HG03342 (cell line): ENCODE data around the gene MAPRE3.

ENCODE experiments used
- ATAC-seq: cut with Tn5 transposase; IDR thresholded peaks from one replicate; pipeline ENCODE4 v1.9.1; 2021; ENCODE audit warnings: mild to moderate bottlenecking, moderate library complexity; ENCODE audit not compliant: unreplicated experiment

The MAPRE3 gene

DNA sequence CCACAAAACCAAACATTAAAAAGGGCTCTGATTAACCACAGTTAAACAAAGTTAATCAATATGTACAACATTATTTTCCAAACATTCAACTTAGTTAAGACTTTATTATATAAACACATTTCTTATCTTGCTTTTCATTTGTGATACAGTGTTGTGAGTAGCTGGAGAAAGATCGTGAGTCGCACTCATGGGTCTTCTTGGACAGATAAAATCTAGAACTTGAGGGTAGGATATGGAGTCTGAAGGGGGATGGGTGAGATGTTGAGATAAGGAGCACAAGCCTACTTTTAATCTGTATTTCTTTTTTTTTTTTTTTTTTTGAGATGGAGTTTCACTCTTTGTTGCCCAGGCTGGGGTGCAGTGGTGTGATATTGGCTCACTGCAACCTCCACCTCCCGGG is 39.7 kb downstream of the MAPRE3 start:
- ATAC-seq = no peak

DNA sequence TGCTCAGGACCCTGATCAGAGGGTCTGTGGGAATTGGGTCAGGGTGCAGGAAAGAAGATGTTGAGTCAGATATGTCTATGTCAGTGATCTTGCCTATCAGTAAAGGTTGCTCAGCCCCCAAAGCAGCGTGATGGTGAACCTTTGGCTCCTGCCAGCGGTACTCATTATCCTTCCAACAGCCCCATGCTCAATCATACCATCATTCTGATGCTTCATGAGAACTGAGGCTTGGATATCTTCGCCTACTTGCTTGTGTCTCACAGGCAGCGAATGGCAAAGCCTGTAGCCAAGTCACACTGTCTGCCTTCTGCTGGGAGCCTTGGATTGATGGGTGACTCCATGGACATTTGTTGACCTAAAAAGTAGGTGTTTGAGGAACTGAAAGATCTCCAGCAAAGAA is 43.3 kb downstream of the MAPRE3 start:
- ATAC-seq = no peak

DNA sequence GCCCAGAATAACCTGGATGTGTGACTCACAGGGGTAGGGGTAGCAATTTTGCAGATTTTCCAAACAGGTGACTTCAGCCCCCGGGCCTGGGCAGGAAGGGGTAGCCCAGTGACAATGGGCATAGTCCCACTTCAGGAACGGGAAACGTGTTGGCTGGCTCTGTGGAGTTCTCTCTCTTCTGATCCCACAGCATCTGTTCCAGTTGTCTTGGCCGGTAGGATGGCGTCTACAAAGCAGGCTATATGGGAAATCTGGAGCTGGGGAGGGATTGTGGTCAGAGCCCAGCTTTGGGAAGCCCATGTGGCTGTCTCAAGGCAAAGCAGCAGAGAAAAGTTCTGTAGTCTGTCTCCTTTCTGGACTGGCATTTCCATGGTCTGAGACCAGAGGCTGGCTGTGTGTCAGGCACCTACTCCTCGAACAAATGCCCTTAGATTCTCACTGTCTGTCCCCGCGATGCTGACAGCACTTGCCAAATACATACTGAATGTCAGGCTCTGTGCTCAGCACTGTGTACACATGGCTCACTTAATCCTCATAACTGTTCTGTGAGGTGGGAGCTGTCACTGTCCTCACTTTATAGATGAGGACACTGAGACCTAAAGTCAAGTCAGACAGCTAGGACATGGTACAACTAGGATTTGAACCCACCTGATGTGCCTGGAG is 44.5 kb downstream of the MAPRE3 start:
- ATAC-seq = no peak

DNA sequence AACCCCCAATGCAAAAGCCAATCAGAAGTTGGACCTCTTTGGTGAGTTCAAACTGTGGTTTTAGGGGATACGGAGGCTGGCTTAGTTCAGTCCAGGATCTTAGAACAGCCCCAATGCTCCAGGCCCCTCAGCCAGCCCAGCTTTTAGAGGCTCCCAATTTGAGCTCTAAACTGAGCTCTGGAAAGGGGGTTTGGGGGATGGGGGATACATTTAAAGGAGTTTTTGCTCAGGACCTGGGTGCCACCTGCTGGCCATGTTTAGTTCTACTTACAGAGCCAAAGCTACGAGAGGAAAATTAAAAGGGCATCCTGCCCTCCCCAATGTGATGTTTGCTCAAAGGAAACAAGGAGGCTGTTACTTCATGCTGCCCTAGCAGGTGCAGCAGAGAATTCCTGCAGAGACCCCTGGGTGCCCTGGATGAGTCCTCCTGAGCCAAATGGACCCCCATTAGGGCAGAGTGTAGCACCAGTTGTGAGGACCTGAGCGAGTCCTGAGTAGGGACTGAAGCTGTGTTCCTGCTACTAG is 46.4 kb downstream of the MAPRE3 start:
- ATAC-seq = no peak

DNA sequence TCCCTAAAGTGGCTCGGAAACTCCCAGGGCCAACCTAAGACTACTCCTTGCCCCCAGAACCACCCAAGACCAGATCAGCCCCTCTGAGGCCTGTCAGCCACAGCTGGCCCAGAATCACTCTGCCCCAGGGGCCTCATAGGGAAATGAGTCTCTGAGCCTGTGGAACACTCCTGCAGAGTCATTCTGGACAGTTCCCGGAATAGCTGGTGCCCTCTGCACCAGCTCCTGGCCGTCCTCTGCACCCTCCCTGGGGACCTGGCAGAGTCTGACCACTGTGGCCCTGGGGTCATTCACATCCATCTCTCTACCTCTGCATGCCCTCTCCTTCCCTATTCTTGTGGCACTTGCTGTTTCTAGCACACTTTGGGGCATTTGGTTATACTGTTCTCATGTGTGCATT is 47.7 kb downstream of the MAPRE3 start:
- ATAC-seq = no peak

DNA sequence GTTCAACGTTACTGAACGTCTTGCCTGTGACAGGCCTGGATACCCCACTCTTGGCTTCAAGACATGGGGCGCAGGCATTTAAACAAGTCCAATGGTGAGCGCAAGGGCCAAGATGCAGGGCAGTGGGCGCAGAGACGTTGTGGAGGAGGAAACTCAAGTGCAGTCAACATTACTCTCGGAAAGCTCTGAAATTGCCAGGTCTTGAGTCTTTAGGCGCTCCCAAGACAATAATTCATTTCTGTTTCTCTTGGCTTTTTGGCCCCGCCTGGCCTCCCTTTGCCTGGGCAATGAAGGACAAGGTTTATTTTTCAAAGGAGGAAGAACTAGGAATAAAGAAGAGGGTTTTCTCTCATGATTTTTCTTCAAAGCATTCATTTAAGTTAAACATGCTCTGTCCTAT is 49.0 kb downstream of the MAPRE3 start:
- no peak for ATAC-seq

DNA sequence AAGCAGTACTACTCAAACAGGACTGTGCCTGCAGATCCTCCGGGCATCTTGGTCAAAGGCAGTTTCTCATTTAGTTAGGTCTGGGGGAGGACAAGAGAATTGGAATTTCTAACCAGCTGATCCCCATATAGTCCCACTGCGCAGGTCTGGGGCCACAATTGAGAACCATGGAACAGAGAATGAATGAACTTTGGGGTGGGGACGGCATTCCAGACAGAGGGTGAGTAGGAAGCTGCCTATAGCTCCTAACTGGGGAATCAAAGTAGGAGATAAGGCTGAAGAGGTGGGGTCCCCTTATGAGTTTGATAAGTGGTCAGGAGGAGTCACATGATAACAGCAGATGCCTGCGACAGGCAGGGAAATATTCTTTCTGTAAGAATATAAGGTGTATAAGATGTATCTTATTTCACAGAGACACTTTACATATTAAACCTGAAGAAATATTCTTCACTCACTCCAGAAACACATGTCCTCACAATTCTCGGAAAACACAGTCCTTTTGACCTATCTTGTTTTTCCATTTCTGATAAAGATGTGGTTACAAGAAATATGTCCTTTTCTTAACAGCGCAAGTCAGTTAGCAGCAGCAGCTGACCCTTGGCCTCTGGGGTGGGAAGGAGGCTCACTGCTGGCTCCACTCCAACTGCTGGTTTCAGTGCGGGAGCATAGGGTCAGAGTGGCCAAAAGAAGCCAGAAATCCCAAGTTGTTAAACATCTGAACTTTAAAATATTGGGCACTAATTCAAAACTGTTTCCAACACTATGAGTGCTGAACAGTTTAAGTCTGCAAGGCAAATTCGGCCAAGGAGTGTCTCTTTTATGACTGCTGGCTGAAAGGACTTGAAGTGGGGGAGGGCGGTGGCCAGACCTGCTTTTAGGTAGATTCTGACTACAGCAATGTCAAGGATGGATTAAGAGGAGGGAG is 49.8 kb downstream of the MAPRE3 start:
- ATAC-seq = no peak

DNA sequence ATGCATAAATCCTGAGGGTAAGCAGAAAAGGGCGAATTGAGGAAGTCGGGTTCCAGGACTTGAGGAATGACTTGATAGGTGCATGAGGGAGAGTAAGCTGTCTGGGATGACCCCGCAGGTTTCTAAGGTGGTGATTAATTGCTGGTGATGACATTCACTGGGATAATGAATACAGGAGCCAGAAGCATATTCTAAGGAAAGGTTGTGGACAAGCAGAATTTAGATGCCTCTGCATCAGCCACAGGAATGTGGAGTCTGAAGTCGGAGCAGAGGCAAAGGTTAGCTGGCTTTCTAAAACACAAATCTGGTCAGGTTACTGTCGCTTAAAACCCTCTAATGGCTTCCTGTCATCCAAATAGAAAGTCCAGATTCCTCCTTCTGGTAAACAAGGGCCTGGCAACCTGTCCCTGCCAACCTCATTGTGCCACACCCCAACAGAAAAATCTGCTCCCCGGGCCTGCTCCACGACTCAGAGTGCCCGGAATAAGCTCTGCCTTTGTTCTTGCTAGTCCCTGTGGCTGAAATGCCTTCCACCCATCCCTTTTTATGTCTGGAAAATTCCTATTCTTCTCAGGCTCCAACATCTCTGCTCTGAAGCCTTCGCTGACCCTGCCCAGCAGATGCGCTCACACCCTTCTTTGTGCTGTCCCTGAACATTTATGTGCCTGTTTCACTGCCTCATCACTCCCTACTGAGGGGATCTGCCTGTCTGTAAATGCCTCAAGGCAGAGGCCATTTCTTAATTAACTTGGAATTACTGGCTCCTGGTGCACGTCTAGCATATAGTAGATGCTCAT is 51.0 kb downstream of the MAPRE3 start:
- ATAC-seq = no peak

DNA sequence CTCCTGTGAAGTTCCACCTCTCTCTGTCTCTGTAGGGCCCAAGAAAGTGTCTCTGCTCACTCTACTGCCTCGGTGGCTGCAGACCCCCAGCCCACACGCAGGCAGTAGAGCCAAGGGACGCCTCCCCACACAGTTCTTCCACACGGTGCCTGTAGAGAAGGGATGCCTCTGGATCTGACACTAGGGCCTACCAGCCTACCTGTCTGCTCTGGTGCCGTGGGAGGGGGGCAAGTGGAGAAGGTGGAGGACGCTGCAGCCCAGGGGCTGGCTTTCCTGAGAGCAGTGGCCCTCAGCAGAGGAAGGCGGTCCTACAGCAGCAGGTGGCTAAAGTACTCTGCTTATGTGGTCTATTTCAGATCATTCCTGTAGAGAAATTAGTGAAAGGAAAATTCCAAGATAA is 53.3 kb downstream of the MAPRE3 start:
- no peak for ATAC-seq

DNA sequence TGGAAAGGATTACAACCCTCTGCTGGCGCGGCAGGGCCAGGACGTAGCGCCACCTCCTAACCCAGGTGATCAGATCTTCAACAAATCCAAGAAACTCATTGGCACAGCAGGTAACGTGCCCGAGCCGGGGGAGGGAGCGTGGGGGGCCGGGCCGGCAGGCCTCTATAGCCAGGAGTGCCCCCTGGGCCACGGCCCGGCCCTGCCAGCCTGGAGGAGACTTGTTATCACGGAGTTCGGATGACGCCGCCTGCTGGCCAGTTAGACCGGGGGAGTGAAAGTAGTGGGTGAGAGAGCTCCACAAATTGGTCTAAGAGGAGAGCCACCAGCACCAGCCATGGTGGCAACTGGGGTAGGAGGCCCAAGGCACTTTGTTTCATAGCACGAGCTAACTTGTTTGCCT is 53.8 kb downstream of the MAPRE3 start:
- ATAC-seq = no peak

DNA sequence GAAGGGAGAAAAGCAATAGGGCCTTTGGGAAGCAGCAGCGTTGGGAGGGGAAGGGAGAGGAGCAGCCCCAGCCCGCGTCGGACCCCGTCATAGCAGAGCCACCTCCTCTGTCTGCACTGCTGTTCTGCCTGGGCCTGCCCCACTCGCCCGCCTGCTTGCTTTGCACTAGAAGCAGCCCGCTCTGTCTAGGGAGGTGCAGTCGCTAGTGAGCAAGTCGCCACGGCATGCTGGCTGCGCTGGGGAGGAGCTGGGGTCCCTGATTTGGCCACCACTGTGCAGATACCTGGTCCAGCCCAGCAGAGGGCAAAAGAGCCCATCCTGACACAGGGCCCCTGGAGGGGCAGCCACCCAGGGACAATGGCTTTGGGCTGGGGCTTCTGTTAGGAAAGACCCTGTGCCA is 54.4 kb downstream of the MAPRE3 start:
- no peak for ATAC-seq

DNA sequence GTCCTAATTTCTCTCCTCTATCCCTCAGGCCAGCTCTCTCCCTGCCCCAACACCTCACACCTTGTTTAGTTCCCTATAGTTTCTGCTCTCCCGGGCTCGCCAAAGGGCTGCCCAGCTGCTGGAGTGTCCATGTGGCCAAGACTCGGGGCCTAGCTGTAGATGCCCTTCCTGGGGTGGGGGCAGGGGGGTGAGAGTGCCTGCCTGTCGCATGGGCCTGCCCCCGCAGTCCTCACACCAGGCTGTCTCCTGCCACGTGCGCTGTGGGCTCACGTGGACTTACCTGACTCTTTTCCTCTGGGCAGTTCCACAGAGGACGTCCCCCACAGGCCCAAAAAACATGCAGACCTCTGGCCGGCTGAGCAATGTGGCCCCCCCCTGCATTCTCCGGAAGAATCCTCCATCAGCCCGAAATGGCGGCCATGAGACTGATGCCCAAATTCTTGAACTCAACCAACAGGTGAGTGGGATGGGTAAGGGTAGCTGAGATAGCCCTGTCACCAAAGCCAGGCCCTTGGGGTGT is 54.9 kb downstream of the MAPRE3 start:
- no peak for ATAC-seq

DNA sequence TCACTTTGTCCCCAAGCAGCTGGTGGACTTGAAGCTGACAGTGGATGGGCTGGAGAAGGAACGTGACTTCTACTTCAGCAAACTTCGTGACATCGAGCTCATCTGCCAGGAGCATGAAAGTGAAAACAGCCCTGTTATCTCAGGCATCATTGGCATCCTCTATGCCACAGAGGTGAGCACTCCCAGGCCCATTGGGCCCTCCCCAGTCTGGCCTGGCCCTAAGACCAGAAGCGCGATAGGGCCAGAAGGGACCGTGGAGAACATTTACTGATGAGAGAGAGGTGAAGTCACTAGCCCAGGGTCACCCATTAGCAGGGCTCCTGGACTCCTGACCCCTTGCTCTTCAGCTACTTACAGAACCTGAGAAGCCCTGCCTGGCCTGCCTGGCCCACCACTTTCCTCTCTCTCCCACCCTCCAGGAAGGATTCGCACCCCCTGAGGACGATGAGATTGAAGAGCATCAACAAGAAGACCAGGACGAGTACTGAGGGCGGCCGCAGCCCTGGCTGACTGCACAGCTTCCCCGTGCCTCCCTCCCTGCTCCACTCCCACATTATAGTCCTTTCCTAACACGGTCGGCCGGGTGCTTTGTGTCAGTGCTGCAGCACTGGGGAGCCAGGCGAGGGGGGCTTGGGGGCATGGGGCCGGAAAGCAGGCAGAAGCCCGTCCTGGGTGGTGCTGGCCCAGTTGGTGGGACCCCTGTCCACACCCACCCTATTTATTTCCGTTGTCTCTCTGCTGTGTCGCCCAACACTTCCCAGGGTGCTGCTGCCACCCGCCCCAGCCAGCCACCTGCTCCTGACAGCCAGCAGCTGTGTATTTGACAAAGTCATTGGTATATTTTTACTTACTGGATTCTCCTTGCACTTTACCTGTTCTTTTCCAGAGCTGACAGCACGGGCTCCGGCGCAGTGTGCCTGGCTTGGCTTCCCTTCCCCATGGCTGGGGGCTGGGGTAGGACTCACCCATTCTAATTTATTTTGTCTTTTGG is 55.7 kb downstream of the MAPRE3 start:
- no peak for ATAC-seq

DNA sequence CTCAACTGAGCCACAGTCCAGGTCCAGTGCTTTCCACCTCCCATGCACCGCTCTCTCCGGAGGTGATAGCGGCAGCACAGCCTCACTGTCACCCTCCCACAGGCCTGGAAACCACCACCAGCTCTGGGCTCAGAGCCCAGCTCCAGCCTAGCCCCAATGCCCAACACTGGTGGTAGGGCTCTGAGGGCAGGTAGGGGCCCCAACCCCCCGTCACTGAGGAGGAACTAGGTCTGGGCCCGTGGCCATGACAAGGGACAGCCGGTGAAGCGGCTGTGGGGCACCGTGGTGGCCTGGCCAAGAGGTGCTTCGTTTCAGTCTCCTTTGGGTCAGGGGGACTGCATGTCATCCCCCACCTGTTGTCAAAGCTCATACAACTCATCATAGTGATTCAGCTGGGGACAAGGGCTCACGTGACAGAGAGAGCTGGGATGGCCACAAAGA is 56.8 kb downstream of the MAPRE3 start:
- ATAC-seq = no peak

DNA sequence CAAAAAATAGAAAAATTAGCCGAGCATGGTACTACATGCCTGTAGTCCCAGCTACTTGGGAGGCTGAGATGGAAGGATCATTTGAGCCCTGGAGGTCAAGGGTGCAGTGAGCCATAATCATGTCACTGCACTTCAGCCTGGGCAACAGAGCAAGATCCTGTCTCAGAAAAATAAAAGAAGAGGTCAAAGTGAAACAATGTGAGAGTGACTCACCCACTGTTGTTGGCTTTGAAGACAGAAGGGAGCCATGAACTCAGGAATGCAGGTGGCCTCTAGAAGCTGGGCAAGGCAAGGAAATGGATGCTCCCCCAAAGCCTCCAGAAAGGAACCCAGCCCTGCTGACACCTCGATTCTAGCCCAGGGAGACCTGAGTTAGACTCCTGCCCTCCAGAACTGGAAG is 58.6 kb downstream of the MAPRE3 start:
- no peak for ATAC-seq

DNA sequence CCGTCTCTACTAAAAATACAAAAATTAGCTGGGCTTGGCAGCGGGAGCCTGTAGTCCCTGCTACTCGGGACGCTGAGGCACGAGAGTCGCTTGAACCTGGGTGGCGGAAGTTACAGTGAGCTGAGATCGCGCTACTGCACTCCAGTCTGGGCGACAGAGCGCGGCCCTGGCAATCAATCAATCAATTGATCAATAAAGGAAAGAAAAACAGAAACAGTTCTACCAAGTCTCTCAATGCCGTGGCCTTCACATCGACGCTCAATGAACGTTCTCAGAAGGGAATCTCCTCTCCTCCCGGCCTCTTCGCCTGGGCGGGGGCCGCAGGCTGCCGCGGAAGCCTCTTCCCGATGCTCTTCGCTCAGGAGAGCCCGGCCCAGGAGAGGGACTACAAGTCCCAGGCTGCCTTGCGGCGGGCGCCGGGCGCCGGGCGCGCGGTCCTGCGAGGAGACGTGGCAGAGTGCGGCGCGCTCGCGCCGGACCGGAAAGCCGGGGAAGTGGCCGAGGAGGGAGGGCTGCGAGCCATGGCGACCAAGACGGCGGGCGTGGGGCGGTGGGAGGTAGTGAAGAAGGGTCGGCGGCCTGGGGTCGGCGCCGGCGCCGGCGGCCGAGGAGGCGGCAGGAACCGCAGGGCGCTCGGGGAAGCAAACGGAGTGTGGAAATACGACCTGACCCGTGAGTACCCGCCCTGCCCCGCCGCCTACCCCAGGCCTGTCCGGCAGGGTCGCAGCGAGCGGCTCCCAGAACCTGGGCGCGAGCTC is 62.2 kb downstream of the MAPRE3 start, which contains the start of gene TMEM214:
TMEM214 (plus strand) TSS at position 471 of the 758 bp plus-strand sequence; CDS start at position 522, 51 bp downstream.
- ATAC-seq = peak; percentile 87

DNA sequence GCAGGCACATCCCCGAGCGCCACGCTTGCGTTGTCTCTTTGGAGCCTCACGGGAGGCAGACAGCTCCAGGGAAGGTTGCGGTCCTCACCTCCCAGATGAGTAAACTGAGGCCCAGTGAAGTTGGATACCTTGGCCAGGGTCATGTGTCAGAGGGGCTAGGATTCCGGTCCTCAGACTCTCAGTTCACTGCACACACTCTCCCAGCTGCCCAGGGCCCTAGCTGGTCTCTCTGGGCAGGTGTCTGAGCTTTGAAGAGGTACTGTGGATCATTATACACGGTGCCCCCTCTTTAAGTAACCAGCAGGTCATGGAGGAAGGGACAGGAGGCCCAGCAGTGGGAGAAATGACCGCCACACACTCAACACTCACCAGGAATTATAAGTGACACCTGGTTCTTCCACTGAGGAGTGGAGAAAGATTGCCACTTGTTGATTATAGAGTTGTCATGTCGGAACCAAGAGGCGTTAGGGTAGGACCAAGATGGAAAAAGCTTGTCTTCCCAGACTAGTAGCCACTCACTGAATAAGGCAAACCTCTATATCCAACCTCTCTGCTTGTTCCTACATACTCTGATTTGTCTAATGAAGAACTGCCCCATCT is 62.9 kb downstream of the MAPRE3 start:
- no peak for ATAC-seq

DNA sequence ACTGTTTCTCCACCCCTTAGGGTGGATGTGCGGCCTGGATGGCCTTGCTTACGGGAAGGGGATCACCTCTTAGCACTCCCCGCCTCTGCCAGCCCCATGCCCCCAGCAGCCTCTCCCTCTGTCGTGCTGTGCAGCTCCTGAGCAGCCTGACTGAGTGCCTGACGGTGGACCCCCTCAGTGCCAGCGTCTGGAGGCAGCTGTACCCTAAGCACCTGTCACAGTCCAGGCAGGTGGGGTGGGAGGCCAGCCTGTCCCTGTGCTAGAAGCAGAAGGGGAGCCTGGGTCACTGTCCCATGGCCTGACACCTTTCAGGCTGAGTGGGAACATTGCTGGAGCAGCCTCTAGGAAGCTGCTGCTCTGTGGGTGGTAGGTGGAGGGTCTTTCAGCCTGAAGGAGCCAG is 67.6 kb downstream of the MAPRE3 start:
- ATAC-seq = no peak
